Measurements from ENCODE around the gene DLG5.

The DLG5 gene

DNA sequence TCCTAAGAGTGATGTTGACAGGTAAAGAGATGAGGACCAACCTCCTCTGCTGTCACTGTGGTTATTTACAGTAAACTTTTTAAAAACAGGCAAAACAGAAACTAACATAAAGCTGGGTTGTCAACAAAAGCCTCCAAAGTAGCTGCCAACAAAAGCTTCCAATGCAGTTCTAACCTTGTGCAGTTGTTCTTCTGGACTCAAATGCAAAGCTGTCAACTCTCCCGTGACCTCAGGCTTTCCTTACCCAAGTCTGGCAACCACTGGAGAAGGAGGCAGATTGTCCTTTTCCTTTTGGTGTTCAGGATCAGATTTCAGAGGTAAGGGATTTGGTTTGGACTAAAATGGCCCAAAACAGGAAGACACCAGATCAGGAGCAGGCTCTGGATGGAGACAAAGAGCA is 63.1 kb downstream of the DLG5 start:
- DNase-seq, result no peak

- DNase-seq, result no peak
Observed at GRCh38 chr10:77862595-77862994, 64.0 kb downstream of the DLG5 start.

GRCh38 chr10:77861366-77861765 is 65.2 kb downstream of the DLG5 start:
- DNase-seq, result no peak

- no peak for DNase-seq
Observed at GRCh38 chr10:77859865-77860282, 66.7 kb downstream of the DLG5 start.

DNA sequence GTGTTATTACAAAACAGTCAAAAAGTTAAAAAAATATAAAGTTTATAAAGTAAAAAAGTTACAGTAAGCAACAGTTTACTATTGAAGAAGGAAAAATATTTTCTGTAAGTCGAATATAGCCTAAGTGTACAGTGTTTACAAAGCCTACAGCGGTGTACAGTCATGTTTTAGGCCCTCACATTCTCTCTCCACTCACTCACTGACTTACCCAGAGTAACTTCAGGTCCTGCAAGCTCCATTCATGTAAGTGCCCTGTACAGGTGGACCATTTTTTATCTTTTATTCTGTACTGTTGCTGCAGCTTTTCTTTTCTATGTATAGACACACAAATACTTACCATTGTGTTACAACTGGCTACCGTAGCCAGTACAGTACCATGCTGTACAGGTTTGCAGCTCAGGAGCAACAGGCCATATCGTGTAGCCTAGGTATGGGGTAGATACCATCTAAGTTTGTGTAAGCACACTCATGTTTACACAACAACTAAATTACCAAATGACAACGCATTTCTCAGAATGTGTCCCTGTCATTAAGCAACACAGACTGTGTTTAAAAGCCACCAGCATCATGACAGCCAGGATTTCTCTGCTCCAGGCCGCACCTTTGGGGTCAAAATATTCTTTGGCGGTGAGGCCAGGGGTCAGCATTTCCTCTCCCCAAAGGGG is 67.2 kb downstream of the DLG5 start:
- no peak for DNase-seq

DNA sequence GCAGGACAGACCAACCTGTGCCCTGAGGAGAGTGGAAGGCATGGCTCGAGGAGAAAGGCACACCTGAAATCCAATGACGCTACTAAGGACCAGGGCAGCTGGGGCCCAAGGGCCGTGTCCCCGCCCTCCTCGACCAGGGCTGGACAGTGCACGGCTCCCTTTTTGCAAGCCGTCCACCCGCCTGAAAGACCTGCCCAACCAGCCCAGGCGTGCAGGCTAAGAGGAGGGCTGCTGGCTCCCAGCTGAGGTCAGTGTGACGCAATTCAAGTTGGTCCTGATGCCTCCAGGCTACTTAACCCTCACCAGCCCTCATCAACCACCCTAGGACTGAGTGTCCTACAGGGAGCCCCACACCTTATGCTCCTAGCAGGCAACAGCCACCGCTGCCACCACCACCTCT is 69.3 kb downstream of the DLG5 start:
- DNase-seq, result no peak

DNA sequence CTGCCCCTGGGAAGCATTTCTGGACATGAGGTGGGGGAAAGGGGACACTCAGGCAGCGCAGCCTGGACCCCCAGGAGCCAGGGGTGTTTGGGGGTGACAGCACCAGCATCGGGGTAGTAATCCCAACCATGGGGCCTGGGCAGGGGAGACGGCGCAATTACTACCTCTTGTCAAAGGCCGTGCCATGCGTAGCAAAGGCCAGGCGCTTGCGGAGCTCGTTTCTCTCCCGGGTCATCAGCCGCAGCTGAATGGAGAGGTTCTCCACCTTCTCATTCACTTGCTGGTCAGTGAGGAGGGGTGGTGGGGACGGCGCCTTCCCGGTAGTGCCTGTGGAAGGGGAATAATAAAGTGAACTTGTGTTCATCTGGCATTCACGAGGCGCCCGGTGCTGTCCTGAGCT is 70.0 kb downstream of the DLG5 start:
- DNase-seq, result no peak

GRCh38 chr10:77855404-77856155 is 71.0 kb downstream of the DLG5 start:
- DNase-seq, result no peak

DNA sequence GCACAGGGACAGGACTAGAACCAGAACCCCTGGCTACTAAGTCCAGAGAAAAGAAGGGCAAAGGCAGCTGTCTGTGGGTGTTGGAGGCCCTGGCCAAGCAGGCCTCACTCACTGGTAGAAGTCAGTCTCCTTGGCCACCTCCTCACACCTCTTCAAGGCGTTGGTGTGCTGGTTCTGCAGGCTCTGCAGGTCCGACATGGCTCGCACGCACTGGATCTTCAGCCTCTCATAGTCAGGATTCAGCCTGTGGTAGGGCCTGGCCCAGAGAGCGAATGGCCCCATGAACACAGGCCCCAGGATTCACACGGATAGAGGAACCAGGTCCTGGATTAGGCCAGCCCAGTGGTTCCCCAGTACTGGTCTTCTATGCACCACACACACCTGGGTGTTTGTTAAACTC is 72.4 kb downstream of the DLG5 start:
- no peak for DNase-seq

DNA sequence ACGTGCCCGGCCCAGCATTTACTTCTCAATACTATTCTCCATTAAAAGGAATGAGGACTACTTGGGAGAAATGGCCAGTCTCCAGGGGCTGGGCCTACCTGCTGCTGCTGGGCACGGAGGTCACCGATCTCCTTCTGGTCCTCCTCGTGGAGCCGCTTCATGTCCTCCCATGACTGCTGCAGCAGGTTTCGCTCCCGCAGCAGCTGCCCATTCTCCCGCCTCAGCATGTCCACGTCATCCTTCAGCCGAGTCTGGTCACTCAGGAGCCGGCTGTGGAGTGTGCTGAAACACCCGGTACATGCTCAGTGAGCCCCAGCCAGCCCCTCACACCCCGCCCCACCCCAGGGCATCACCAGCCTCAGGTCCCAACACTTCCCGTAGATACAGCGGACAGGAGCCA is 73.3 kb downstream of the DLG5 start:
- DNase-seq, result no peak

GRCh38 chr10:77850620-77851231 is 75.8 kb downstream of the DLG5 start:
- no peak for DNase-seq

GRCh38 chr10:77849039-77849664 is 77.4 kb downstream of the DLG5 start:
- no peak for DNase-seq

GRCh38 chr10:77846718-77847311 is 79.7 kb downstream of the DLG5 start:
- DNase-seq, result peak; percentile 52 to 54

DNA sequence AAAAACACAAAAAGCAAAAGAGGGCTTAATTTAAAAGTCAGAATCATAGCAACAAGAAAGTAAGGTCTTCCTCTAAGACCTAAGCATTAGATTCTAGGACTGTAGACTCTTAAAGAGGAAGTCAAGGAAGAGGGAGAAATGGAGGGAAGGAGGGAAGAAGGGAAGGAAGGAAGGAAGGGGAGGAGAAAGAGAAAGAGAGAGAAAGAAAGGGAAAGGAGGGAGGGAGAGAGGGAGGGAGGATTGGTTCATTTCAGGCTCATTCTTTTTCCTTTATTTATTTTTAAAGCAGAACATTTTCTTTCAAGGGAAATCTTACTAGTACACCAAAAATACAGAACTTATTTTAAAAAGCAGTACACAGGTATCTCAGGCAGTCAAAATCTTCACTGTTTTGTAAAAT is 81.1 kb downstream of the DLG5 start:
- DNase-seq, result no peak

DNA sequence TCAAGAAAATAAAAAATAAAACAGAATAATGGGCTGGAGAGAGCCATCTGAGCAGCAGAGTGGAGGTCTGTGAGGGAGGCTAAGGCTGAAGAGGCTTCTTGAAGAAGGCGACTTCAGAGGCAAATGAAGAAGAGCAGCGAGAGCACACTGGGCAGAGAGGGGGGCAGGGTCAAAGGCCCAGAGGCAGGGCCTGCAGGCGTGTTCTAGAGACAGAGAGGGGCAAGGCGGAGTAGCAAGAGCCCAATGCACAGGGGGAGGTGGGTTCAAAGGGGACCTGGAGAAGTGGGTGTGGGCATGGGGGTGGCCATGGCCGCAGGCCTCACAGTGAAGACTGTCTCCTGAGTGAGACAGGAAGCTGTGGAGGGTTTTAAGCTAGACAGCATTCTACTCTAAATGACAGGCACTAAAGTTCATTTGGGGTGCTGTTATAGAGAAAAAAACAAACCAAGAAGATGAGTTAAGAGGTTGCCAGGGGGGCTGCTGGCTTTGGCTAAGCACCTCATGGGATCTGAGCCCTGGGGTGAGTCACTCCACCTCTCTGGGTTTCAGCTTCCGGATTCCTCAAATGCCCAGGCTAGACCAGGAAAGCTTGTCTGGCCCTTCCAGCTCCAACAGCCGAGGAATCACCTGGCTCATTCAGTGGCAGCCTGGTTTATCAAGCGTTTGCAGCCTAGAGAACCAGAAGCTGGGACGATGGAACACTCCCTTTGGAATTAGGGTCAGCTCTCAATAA is 81.7 kb downstream of the DLG5 start:
- no peak for DNase-seq

DNA sequence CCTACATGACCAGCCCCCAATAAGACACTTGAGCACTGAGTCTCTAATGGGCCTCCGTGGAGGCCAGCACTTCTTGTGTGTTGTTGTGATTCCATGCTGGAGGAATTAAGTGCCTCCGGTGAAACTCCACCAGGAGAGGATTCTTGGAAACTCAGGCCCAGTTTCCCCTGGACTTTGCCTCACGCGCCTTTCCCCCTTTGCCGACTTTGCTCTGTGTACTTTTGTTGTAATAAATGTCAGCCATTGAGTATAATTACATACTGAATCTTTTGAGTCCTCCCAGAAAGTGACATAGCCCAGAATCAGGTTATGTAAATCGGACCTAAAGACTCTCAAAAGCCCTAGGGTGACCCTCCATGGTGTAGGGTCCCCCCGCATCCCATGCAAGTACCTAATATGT is 82.4 kb downstream of the DLG5 start:
- no peak for DNase-seq

DNA sequence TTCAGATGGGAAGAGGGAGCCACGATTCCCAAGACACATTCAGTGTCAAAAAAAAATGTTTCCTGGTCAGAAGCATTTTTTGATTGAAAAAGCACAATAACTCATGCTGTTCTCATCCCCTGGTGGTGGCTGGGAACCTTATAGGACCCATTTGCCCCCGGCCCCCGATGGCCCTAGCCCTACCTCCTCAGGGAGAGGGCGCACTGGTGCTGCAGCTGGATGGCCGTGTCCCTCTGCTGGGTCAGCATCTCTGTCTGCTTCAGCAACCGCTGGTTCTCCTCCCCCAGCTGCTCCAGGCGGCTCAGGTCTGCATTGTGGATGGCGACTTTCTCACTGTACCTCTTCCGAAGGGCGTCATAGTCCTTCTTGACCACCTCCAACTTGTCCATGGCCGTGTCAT is 83.3 kb downstream of the DLG5 start:
- no peak for DNase-seq

GRCh38 chr10:77842652-77843212 is 83.8 kb downstream of the DLG5 start:
- DNase-seq, result no peak

DNA sequence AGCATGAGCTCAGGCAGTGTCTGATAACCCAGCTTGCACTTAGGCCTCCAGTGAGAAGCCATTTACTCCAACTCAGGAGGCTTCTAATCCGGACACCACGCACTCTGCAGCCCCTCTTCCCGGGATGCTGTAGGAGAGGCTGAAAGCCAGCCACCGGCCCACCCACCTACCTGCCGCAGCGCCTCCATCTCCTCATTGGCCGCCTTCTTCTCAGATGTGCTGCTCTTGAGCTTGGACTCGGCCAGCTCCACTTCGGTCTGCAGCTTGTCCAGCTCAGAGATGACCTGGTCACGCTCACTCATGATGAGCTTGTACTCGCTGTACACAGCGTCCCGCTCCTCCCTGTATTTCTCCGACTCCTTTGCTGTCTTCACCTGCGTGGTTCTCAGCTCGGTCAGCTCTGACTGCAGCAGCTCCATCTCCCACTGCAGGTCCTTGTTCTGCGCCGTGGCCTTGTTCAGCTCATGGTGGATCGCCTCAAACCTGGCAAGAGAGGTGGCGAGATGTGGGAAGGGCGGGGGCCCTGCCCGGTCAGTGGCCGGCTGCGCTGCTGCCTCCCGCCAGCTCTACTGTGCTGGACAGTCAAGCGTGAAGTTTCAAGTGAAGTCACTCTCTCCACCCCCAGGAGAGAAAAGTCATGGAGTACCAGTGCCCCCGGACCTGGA is 84.7 kb downstream of the DLG5 start:
- no peak for DNase-seq

DNA sequence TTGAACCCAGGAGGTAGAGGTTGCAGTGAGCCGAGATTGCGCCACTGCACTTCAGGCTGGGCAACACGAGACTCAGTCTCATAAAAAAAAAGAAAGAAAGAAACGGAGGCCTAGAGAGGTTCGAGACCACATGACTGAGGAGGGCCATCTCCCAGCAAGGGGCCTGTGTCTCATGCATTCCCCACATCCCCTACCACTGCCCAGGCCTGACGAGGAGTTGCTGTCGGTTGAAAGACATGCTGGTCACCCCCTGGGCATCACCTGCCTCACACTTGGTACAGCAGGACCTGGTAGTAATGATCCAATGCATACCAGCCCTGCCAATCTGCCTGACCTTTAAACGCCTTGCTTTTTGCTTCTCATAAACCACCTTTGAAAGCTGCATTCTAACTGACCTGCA is 85.9 kb downstream of the DLG5 start:
- DNase-seq, result no peak

- DNase-seq, result no peak
Observed at GRCh38 chr10:77837925-77838595, 88.5 kb downstream of the DLG5 start.

Measured in CD4-positive, alpha-beta T cell treated with Interleukin-4 for 1 hour (primary cell).